Subcutaneous abdominal adipose tissue (tissue), 5 donors: ENCODE results near the gene ANO9.
"Not testable (repeated sequence)": the region's sequence is repeated elsewhere in the genome, so short reads cannot be mapped to it uniquely, and the experiment has no call there.

Experiments used
- H3K27ac ChIP-seq: one replicate; pipeline ENCODE4 v1.7.0; 2013; ENCODE audit warnings: low read depth, mild to moderate bottlenecking, inconsistent platforms, low read length, moderate library complexity
- H3K27me3 ChIP-seq, 5 donors: one replicate each; pipeline ENCODE4 v1.7.0; 2013; ENCODE audit warnings: low read length in 5 of 5, inconsistent platforms in 1 of 5; ENCODE audit not compliant: control insufficient read depth in 5 of 5, insufficient read depth in 4 of 5
- H3K36me3 ChIP-seq, 5 donors: one replicate each; pipeline ENCODE4 v1.7.0; 2013; ENCODE audit warnings: low read length in 5 of 5; ENCODE audit not compliant: control insufficient read depth in 5 of 5, insufficient read depth in 5 of 5
- H3K4me1 ChIP-seq, 5 donors: one replicate each; pipeline ENCODE4 v1.7.0; 2013; ENCODE audit warnings: low read length in 5 of 5, mild to moderate bottlenecking in 3 of 5, moderate library complexity in 1 of 5; ENCODE audit not compliant: control insufficient read depth in 5 of 5, insufficient read depth in 5 of 5
- H3K4me3 ChIP-seq, 5 donors: one replicate each; pipeline ENCODE4 v1.7.0; 2013; ENCODE audit warnings: low read length in 5 of 5, low read depth in 1 of 5
- H3K9ac ChIP-seq, 5 donors: one replicate each; pipeline ENCODE4 v1.7.0; 2013; ENCODE audit warnings: low read length in 5 of 5, mild to moderate bottlenecking in 4 of 5, moderate library complexity in 3 of 5
- H3K9me3 ChIP-seq, 5 donors: one replicate each; pipeline ENCODE4 v1.7.0; 2013; ENCODE audit warnings: low read length in 5 of 5; ENCODE audit not compliant: control insufficient read depth in 5 of 5
- donor health status: healthy.
- donor health status: healthy.
- donor health status: healthy.
- donor health status: healthy.
- donor health status: healthy.

The ANO9 gene

GRCh38 chr11:416757-417621, 24.8 kb downstream of the ANO9 start:
- Histone ChIP-seq H3K4me1 (peaks cover 0 to 44% (median 30%) of the 10 kb centered on the region in 5 donors), H3K4me3 (peak overlapping the region in 4 of 5 donors; percentile 55 to 82 (median 64)), H3K36me3 (no peaks in the 10 kb centered on the region), H3K27ac (peak overlapping the region; percentile 46), H3K9me3 (no peaks in the 10 kb centered on the region), H3K27me3 (peaks cover 14 to 38% (median 21%) of the 10 kb centered on the region in 5 donors), H3K9ac (peak overlapping the region in 3 of 5 donors; percentile 30 to 56 (median 51))

- peak overlapping the region in 4 of 5 donors; percentile 55 to 82 (median 64) for H3K4me3 ChIP-seq
- peaks cover 14 to 38% (median 21%) of the 10 kb centered on the region in 5 donors for H3K27me3 ChIP-seq
- H3K27ac ChIP-seq = peak overlapping the region; percentile 46
- H3K36me3 ChIP-seq = no peaks in the 10 kb centered on the region
- peaks cover 0 to 44% (median 30%) of the 10 kb centered on the region in 5 donors for H3K4me1 ChIP-seq
- H3K9me3 ChIP-seq = no peaks in the 10 kb centered on the region
- H3K9ac ChIP-seq = peak overlapping the region in 3 of 5 donors; percentile 51 to 56 (median 53)
Observed at GRCh38 chr11:416051-416756, 25.6 kb downstream of the ANO9 start.

GRCh38 chr11:415640-416041, 26.2 kb downstream of the ANO9 start:
- Histone ChIP-seq H3K27me3 (peaks cover 14 to 38% (median 21%) of the 10 kb centered on the region in 5 donors), H3K27ac (peak overlapping the region; percentile 46), H3K4me1 (peaks cover 0 to 44% (median 30%) of the 10 kb centered on the region in 5 donors), H3K9ac (peak overlapping the region in 2 of 5 donors; percentile 53 to 55), H3K9me3 (no peaks in the 10 kb centered on the region), H3K36me3 (no peaks in the 10 kb centered on the region), H3K4me3 (peak overlapping the region in 4 of 5 donors; percentile 44 to 82 (median 64))

- H3K9me3 ChIP-seq = no peaks in the 10 kb centered on the region
- peaks cover 0 to 44% (median 30%) of the 10 kb centered on the region in 5 donors for H3K4me1 ChIP-seq
- H3K27ac ChIP-seq = no peak overlapping the region
- H3K4me3 ChIP-seq = peak overlapping the region; percentile 15 to 82 (median 65)
- H3K36me3 ChIP-seq = no peaks in the 10 kb centered on the region
- peak overlapping the region in 1 of 5 donors; percentile 66 for H3K9ac ChIP-seq
- H3K27me3 ChIP-seq = peaks cover 9 to 34% (median 11%) of the 10 kb centered on the region in 5 donors
Observed at GRCh38 chr11:414318-414857, 27.4 kb downstream of the ANO9 start.

GRCh38 chr11:413120-414081, 28.4 kb downstream of the ANO9 start:
- H3K4me1 ChIP-seq = peaks cover 0 to 44% (median 34%) of the 10 kb centered on the region in 5 donors

GRCh38 chr11:412641-413119, 29.1 kb downstream of the ANO9 start:
- Histone ChIP-seq H3K9ac (peak overlapping the region in 1 of 5 donors; percentile 23), H3K27me3 (peaks cover 3 to 27% (median 6%) of the 10 kb centered on the region in 5 donors), H3K9me3 (no peaks in the 10 kb centered on the region), H3K4me1 (peaks cover 0 to 43% (median 34%) of the 10 kb centered on the region in 5 donors), H3K36me3 (no peaks in the 10 kb centered on the region), H3K27ac (no peak overlapping the region), H3K4me3 (no peak overlapping the region)

More at GRCh38 chr11:413120-414081, 28.4 kb downstream of the ANO9 start:
- Histone ChIP-seq H3K4me3 (peak overlapping the region in 2 of 5 donors; percentile 29 to 68), H3K27me3 (peaks cover 6 to 31% (median 9%) of the 10 kb centered on the region in 5 donors), H3K9ac (peak overlapping the region in 1 of 5 donors; percentile 23), H3K27ac (no peak overlapping the region), H3K36me3 (no peaks in the 10 kb centered on the region), H3K9me3 (no peaks in the 10 kb centered on the region)

- H3K9me3 ChIP-seq, H3K9ac ChIP-seq: not testable (repeated sequence)
- H3K4me1 ChIP-seq = peaks cover 0 to 40% (median 37%) of the 10 kb centered on the region in 5 donors
Observed at GRCh38 chr11:411520-411919, 30.3 kb downstream of the ANO9 start.

GRCh38 chr11:410711-411110, 31.1 kb downstream of the ANO9 start:
- not testable (repeated sequence) for H3K9ac ChIP-seq, H3K4me3 ChIP-seq, H3K27me3 ChIP-seq, H3K36me3 ChIP-seq, H3K9me3 ChIP-seq, H3K27ac ChIP-seq
- H3K4me1 ChIP-seq = peaks cover under 1 to 40% (median 37%) of the 10 kb centered on the region in 5 donors

More at GRCh38 chr11:411520-411919, 30.3 kb downstream of the ANO9 start:
- H3K4me3 ChIP-seq, H3K36me3 ChIP-seq, H3K27ac ChIP-seq: not testable (repeated sequence)
- H3K27me3 ChIP-seq = peaks cover 3 to 17% (median 6%) of the 10 kb centered on the region in 5 donors
